OCI-LY1 (cell line): ENCODE measurements around the gene TTC23.

Experiments used
- H2AFZ ChIP-seq: fragments of 200-600 bp; sonication (generic), shearing (Covaris generic); 2 replicates; pipeline ENCODE4 v1.6.0; 2014; ENCODE audit warnings: antibody characterized with exemption, mild to moderate bottlenecking, low read length
- H3F3A ChIP-seq: fragments of 200-600 bp; sonication (generic), shearing (Covaris generic); 2 replicates; pipeline ENCODE4 v1.6.0; 2014; ENCODE audit warnings: mild to moderate bottlenecking, antibody characterized with exemption, low read length, moderate library complexity; ENCODE audit not compliant: insufficient read depth
- H3K27ac ChIP-seq: fragments of 200-600 bp; sonication (generic); 2 replicates; pipeline ENCODE4 v1.5.1; 2014; ENCODE audit warnings: low read length, mixed run types, mild to moderate bottlenecking, low read depth; ENCODE audit not compliant: poor library complexity, severe bottlenecking
- H3K27me3 ChIP-seq: fragments of 200-600 bp; sonication (generic); 2 replicates; pipeline ENCODE4 v1.6.0; 2014; ENCODE audit warnings: antibody characterized with exemption, mild to moderate bottlenecking, low read length, moderate library complexity; ENCODE audit not compliant: insufficient read depth
- H3K36me3 ChIP-seq: fragments of 200-600 bp; sonication (generic); 2 replicates; pipeline ENCODE4 v1.6.1; 2014; ENCODE audit warnings: mild to moderate bottlenecking, antibody characterized with exemption, low read length, moderate library complexity, mixed read lengths; ENCODE audit not compliant: insufficient read depth
- H3K4me1 ChIP-seq: fragments of 200-600 bp; sonication (generic); 2 replicates; pipeline ENCODE4 v1.5.1; 2014; ENCODE audit warnings: mild to moderate bottlenecking, low read length, moderate library complexity; ENCODE audit not compliant: insufficient read depth, severe bottlenecking
- H3K4me2 ChIP-seq: fragments of 200-600 bp; sonication (generic), shearing (Covaris generic); 2 replicates; pipeline ENCODE4 v1.6.1; 2014; ENCODE audit warnings: low read length
- H3K4me3 ChIP-seq: fragments of 200-600 bp; sonication (generic); 2 replicates; pipeline ENCODE4 v1.5.1; 2014; ENCODE audit warnings: low read length, low read depth, mild to moderate bottlenecking, mixed read lengths; ENCODE audit not compliant: poor library complexity, severe bottlenecking
- H3K79me2 ChIP-seq: fragments of 200-600 bp; shearing (Covaris generic); 2 replicates; pipeline ENCODE4 v1.6.1; 2016; ENCODE audit warnings: mixed run types, low read length, mixed read lengths; ENCODE audit not compliant: insufficient read depth
- H3K9ac ChIP-seq: fragments of 200-600 bp; sonication (generic), shearing (Covaris generic); 2 replicates; pipeline ENCODE4 v1.6.1; 2014; ENCODE audit warnings: mild to moderate bottlenecking, low read length, mixed read lengths
- H3K9me2 ChIP-seq: fragments of 200-600 bp; sonication (generic), shearing (Covaris generic); 2 replicates; pipeline ENCODE4 v1.6.1; 2014; ENCODE audit warnings: low read depth, mild to moderate bottlenecking, low read length, mixed read lengths
- H3K9me3 ChIP-seq: fragments of 200-600 bp; shearing (Covaris generic); 2 replicates; pipeline ENCODE4 v1.6.1; 2014; ENCODE audit warnings: low read length, mixed read lengths
- H4K20me1 ChIP-seq: fragments of 200-600 bp; sonication (generic), shearing (Covaris generic); 2 replicates; pipeline ENCODE4 v1.6.0; 2016; ENCODE audit warnings: mild to moderate bottlenecking, low read length; ENCODE audit not compliant: insufficient read depth
- EZH2 ChIP-seq: fragments of 200-600 bp; sonication (generic), shearing (Covaris generic); IDR thresholded peaks from 2 replicates; pipeline ENCODE4 v1.8.0; 2017; ENCODE audit warnings: borderline replicate concordance, mixed run types, mild to moderate bottlenecking, antibody characterized with exemption, low read length, moderate library complexity, mixed read lengths
- TF ChIP-seq, protein P1 (sequence below): fragments of 200-600 bp; sonication (generic), shearing (Covaris generic); IDR thresholded peaks from 2 replicates; pipeline ENCODE4 v1.5.1; 2017; ENCODE audit warnings: mild to moderate bottlenecking, antibody characterized with exemption, low read length, moderate library complexity, mixed read lengths

TTC23 gene

DNA sequence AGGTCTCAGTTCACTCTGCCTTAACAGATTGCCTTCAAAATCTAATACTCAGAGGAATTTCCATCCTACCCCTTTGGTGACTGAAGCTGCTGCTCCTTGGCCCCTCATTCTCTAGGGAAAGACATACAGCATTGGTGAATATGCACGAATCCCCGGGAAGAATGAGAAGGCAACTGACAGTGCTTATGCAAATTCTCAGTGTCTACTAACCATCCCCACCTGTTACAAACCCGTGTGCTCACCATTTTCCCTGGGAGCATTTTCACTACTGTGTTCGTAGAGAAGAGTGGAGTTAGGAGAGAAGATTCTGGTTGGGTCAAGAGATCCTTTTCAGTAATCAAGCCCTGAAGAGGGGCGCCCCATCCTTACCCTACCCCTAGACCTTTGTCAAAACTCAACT lies 106.8 kb downstream of the TTC23 start:
- H3K36me3 ChIP-seq = no peaks in the 10 kb centered on the region
- no peak overlapping the region for H2AFZ ChIP-seq
- H3K4me1 ChIP-seq = no peaks in the 10 kb centered on the region
- no peaks in the 10 kb centered on the region for H3K9me3 ChIP-seq
- no peak overlapping the region for H3K27ac ChIP-seq
- no peaks in the 10 kb centered on the region for H3K79me2 ChIP-seq
- H4K20me1 ChIP-seq = no peaks in the 10 kb centered on the region
- no peaks in the 10 kb centered on the region for H3K9me2 ChIP-seq
- no peaks in the 10 kb centered on the region; the same call in none of the 2 replicates for H3K27me3 ChIP-seq
- H3K4me2 ChIP-seq = no peak overlapping the region
- no peaks in the 10 kb centered on the region for H3F3A ChIP-seq
- H3K9ac ChIP-seq = no peak overlapping the region
- no peak for TF ChIP-seq EZH2
- TF ChIP-seq, protein P1, sequence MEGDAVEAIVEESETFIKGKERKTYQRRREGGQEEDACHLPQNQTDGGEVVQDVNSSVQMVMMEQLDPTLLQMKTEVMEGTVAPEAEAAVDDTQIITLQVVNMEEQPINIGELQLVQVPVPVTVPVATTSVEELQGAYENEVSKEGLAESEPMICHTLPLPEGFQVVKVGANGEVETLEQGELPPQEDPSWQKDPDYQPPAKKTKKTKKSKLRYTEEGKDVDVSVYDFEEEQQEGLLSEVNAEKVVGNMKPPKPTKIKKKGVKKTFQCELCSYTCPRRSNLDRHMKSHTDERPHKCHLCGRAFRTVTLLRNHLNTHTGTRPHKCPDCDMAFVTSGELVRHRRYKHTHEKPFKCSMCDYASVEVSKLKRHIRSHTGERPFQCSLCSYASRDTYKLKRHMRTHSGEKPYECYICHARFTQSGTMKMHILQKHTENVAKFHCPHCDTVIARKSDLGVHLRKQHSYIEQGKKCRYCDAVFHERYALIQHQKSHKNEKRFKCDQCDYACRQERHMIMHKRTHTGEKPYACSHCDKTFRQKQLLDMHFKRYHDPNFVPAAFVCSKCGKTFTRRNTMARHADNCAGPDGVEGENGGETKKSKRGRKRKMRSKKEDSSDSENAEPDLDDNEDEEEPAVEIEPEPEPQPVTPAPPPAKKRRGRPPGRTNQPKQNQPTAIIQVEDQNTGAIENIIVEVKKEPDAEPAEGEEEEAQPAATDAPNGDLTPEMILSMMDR = no peak
- H3K4me3 ChIP-seq = no peak overlapping the region

DNA sequence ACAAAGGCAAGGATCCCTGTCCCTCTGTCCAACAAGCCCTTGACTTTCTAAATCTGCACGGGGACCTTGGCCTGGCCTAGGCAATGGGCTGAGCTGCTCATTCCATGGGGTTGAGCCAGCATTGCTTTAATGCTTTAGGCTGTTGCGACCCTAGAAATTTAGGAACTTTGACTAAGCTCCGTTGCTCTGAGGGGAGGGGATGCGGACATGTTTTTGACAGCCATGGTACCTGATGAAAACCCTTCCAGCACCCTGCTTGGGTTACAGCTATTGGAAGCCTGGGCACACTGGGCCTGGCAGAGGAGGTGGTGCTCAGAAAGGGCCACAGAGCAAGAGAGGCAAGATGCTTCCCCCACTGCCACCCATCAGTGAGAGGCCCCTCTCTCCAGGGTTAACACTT lies 107.4 kb downstream of the TTC23 start:
- no peak overlapping the region for H3K27ac ChIP-seq
- H3K79me2 ChIP-seq = no peaks in the 10 kb centered on the region
- no peaks in the 10 kb centered on the region; the same call in none of the 2 replicates for H3K27me3 ChIP-seq
- H3K4me1 ChIP-seq = no peaks in the 10 kb centered on the region
- H3K9ac ChIP-seq = no peak overlapping the region
- no peaks in the 10 kb centered on the region for H4K20me1 ChIP-seq
- TF ChIP-seq, protein P1 = no peak
- TF ChIP-seq EZH2 = no peak
- no peaks in the 10 kb centered on the region for H3K9me3 ChIP-seq
- no peaks in the 10 kb centered on the region for H3K9me2 ChIP-seq
- no peak overlapping the region for H3K4me2 ChIP-seq
- H3K36me3 ChIP-seq = no peaks in the 10 kb centered on the region
- no peak overlapping the region for H3K4me3 ChIP-seq
- H2AFZ ChIP-seq = no peak overlapping the region
- H3F3A ChIP-seq = no peaks in the 10 kb centered on the region

DNA sequence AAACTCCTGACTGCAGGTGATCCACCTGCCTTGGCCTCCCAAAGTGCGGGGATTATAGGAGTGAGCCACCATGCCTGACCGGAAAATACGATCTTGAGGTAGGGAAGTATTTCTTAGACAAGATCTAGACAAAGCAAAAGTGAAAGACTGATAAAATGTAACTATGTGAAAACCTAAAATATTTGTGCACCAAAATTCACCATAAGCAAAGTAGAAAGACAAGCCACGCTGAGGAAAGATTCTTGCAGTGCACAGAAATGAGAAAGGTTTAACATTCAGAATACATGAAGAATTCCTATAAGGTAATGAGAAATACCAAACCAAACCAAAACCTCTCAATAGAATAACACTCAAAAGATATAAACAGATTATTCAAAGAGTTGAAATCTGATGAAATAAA lies 108.8 kb downstream of the TTC23 start:
- Histone ChIP-seq H3K27me3 (no peaks in the 10 kb centered on the region; the same call in none of the 2 replicates), H3K9ac (no peak overlapping the region), H3K36me3 (no peaks in the 10 kb centered on the region), H3K9me3 (no peaks in the 10 kb centered on the region), H3K27ac (no peak overlapping the region), H3K4me1 (no peaks in the 10 kb centered on the region), H2AFZ (no peak overlapping the region), H3K79me2 (no peaks in the 10 kb centered on the region), H3K4me2 (no peak overlapping the region), H3K9me2 (no peaks in the 10 kb centered on the region), H3F3A (no peaks in the 10 kb centered on the region), H4K20me1 (no peaks in the 10 kb centered on the region), H3K4me3 (no peak overlapping the region)
- TF ChIP-seq, protein P1 = no peak
- no peak for TF ChIP-seq EZH2
